ENCODE results near the gene COX4I1. TPM values are rescaled to one million over a fixed set of nuclear protein-coding genes. Genes with fewer than 3 reads are reported as not detected.

COX4I1 gene
- total and polyA plus RNA-seq, 2 of the 8 experiments (the other 6 are each of a cell fraction or from before 2014, with no cell fraction given) = 507 to 707 TPM

GRCh38 chr16:85774811-85775210, 24.7 kb upstream of the COX4I1 start:
- H3K23ac ChIP-seq (ENCODE audit: insufficient read length) = no peak overlapping the region
- no peaks in the 10 kb centered on the region for H3K79me2 ChIP-seq (ENCODE audit: control insufficient read depth in 1 of 2, insufficient read depth in 2 of 2, low read length in 2 of 2)
- H3K9me3 ChIP-seq (ENCODE audit: insufficient read depth in 2 of 2, low read depth in 1 of 2, low read length in 1 of 2) = no peaks in the 10 kb centered on the region
- H2BK120ac ChIP-seq (replicated peaks; ENCODE audit: low read depth, low read length) = no peak overlapping the region
- H3K4me3 ChIP-seq (ENCODE audit: extremely low read depth in 1 of 4, insufficient read depth in 2 of 4, low read depth in 3 of 4, low read length in 4 of 4) = no peak overlapping the region
- H3K4ac ChIP-seq (replicated peaks; ENCODE audit: insufficient read length, low read depth, low read length) = no peak overlapping the region
- no peaks in the 10 kb centered on the region for H3K4me1 ChIP-seq (replicated peaks in 1 of 4; ENCODE audit: control insufficient read depth in 3 of 4, insufficient read depth in 4 of 4, low read length in 3 of 4)
- H4K20me1 ChIP-seq (replicated peaks in 1 of 2; ENCODE audit: control insufficient read depth in 1 of 2, insufficient read depth in 2 of 2, low read length in 2 of 2) = no peaks in the 10 kb centered on the region
- H4K8ac ChIP-seq (ENCODE audit: extremely low read depth, insufficient read depth, low read length) = no peak overlapping the region
- WGBS, 2 experiments (ENCODE audit: extremely low coverage in 1 of 2, insufficient coverage in 1 of 2, insufficient read length in 1 of 2, insufficient replicate concordance in 2 of 2, low coverage in 1 of 2, low lambda C conversion rate in 2 of 2, missing lambda C conversion rate in 1 of 2) = 90% methylated on average over 8 of the region's 8 CpGs; no CpG with 5 or more reads in 1 of the 2 experiments
- CTCF ChIA-PET (ENCODE audit: partially characterized antibody) = no interaction called here
- DNase-seq (ENCODE audit: low read depth in 1 of 2, low spot score in 2 of 2) (no peak), FAIRE-seq (no peak)
- 0 out of 2 replicates have a peak, but pooled peaks cover 2% of the 10 kb centered on the region for H3K79me1 ChIP-seq (ENCODE audit: low read depth, low read length)
- H3K56ac ChIP-seq (replicated peaks; ENCODE audit: insufficient read length, low read depth, low read length) = no peak overlapping the region
- H3K14ac ChIP-seq (ENCODE audit: insufficient read length) = no peak overlapping the region
- no peaks in the 10 kb centered on the region for H3K23me2 ChIP-seq (ENCODE audit: low read depth, low read length)
- TF ChIP-seq RBBP5 (IDR thresholded peaks at IDR 0.05; ENCODE audit: borderline replicate concordance, low read depth, low read length) = no peak
- TF ChIP-seq, protein P1, sequence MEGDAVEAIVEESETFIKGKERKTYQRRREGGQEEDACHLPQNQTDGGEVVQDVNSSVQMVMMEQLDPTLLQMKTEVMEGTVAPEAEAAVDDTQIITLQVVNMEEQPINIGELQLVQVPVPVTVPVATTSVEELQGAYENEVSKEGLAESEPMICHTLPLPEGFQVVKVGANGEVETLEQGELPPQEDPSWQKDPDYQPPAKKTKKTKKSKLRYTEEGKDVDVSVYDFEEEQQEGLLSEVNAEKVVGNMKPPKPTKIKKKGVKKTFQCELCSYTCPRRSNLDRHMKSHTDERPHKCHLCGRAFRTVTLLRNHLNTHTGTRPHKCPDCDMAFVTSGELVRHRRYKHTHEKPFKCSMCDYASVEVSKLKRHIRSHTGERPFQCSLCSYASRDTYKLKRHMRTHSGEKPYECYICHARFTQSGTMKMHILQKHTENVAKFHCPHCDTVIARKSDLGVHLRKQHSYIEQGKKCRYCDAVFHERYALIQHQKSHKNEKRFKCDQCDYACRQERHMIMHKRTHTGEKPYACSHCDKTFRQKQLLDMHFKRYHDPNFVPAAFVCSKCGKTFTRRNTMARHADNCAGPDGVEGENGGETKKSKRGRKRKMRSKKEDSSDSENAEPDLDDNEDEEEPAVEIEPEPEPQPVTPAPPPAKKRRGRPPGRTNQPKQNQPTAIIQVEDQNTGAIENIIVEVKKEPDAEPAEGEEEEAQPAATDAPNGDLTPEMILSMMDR (IDR thresholded peaks at IDR 0.05; ENCODE audit: control extremely low read depth in 1 of 3, insufficient read depth in 1 of 3, low read depth in 1 of 3, low read length in 3 of 3) = no peak
- TF ChIP-seq KDM4A (IDR thresholded peaks at IDR 0.05; ENCODE audit: low read depth, low read length, severe bottlenecking) = no peak
- no peak for TF ChIP-seq SRF (IDR thresholded peaks at IDR 0.05; ENCODE audit: low read depth, low read length)
- TF ChIP-seq EP300 (IDR thresholded peaks at IDR 0.05; ENCODE audit: borderline replicate concordance in 1 of 2, low read depth in 2 of 2, low read length in 2 of 2) = no peak
- TF ChIP-seq, protein P2, sequence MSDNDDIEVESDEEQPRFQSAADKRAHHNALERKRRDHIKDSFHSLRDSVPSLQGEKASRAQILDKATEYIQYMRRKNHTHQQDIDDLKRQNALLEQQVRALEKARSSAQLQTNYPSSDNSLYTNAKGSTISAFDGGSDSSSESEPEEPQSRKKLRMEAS (IDR thresholded peaks at IDR 0.05) = no peak
- TF ChIP-seq NANOG (IDR thresholded peaks at IDR 0.05; ENCODE audit: insufficient read depth, low read depth, low read length, poor library complexity, severe bottlenecking) = no peak
- no peak overlapping the region for H2BK20ac ChIP-seq (ENCODE audit: low read length)
- H2BK15ac ChIP-seq (ENCODE audit: low read length) = no peak overlapping the region
- no peak overlapping the region for H3K9ac ChIP-seq (replicated peaks in 1 of 4; ENCODE audit: extremely low read depth in 1 of 4, low read depth in 3 of 4, low read length in 3 of 4)
- no peak overlapping the region for H4K91ac ChIP-seq (replicated peaks; ENCODE audit: insufficient read length, low read length)
- H2AK5ac ChIP-seq (ENCODE audit: low read depth, low read length) = no peak overlapping the region
- H3K27me3 ChIP-seq (replicated peaks in 1 of 4; ENCODE audit: control insufficient read depth in 3 of 4, extremely low read depth in 1 of 4, insufficient read depth in 3 of 4, low read length in 3 of 4) = no peaks in the 10 kb centered on the region
- H2AFZ ChIP-seq (ENCODE audit: low read length) = no peak overlapping the region
- H3K36me3 ChIP-seq (ENCODE audit: control insufficient read depth in 2 of 4, insufficient read depth in 4 of 4, low read length in 3 of 4) = peaks cover 10 to 28% (median 12%) of the 10 kb centered on the region in 4 experiments
- no peak overlapping the region for H3K4me2 ChIP-seq (ENCODE audit: insufficient read depth in 1 of 2, low read depth in 2 of 2, low read length in 2 of 2)
- POLR2A ChIA-PET (ENCODE audit: partially characterized antibody) = interaction anchor here (1.1 kb wide), 1 partner anchor 31 kb away, joined by 3 read pairs; no protein-coding TSS in a partner anchor
- H2BK5ac ChIP-seq (ENCODE audit: low read depth, low read length) = no peak overlapping the region
- no peak overlapping the region for H3K18ac ChIP-seq (ENCODE audit: extremely low read depth, low read length)
- H3K27ac ChIP-seq (ENCODE audit: low read depth, low read length) = no peak overlapping the region
- no peak overlapping the region for H4K5ac ChIP-seq (ENCODE audit: insufficient read length, low read depth, low read length)
- H2BK12ac ChIP-seq (ENCODE audit: low read depth, low read length) = no peak overlapping the region
